Measurements from ENCODE around the gene PIBF1.
"Not testable (repeated sequence)": the region's sequence is repeated elsewhere in the genome, so short reads cannot be mapped to it uniquely, and the experiment has no call there.

Gene PIBF1

GRCh38 chr13:72932250-72932649 lies 150.3 kb downstream of the PIBF1 start:
- no peak for DNase-seq

- not testable (repeated sequence) for DNase-seq
These were observed 164.3 kb downstream of the PIBF1 start for GRCh38 chr13:72946267-72946666.

GRCh38 chr13:72952529-72953141 lies 170.7 kb downstream of the PIBF1 start:
- no peak for DNase-seq

- DNase-seq, result peak; percentile 49
These were observed 171.5 kb downstream of the PIBF1 start for GRCh38 chr13:72953391-72953965.

- no peak for DNase-seq
These were observed 177.7 kb downstream of the PIBF1 start for GRCh38 chr13:72959643-72960042.

GRCh38 chr13:72960114-72960513 lies 178.2 kb downstream of the PIBF1 start:
- DNase-seq, result no peak

GRCh38 chr13:72960541-72960940 lies 178.6 kb downstream of the PIBF1 start:
- DNase-seq, result no peak

GRCh38 chr13:72963762-72964161 lies 181.8 kb downstream of the PIBF1 start:
- DNase-seq, result no peak

GRCh38 chr13:72970301-72970880 lies 188.5 kb downstream of the PIBF1 start:
- DNase-seq, result no peak

GRCh38 chr13:72970956-72971355 lies 189.0 kb downstream of the PIBF1 start:
- no peak for DNase-seq

- no peak for DNase-seq
These were observed 191.3 kb downstream of the PIBF1 start for GRCh38 chr13:72973234-72973633.

GRCh38 chr13:72983085-72983768 lies 201.3 kb downstream of the PIBF1 start:
- no peak for DNase-seq

GRCh38 chr13:72985610-72986009 lies 203.7 kb downstream of the PIBF1 start:
- DNase-seq, result no peak

GRCh38 chr13:72986197-72986596 lies 204.3 kb downstream of the PIBF1 start:
- DNase-seq, result no peak

GRCh38 chr13:72990953-72991352 lies 209.0 kb downstream of the PIBF1 start:
- DNase-seq, result no peak

GRCh38 chr13:72998012-72998411 lies 216.1 kb downstream of the PIBF1 start:
- no peak for DNase-seq

- DNase-seq, result no peak
These were observed 218.2 kb downstream of the PIBF1 start for GRCh38 chr13:73000027-73000674.

GRCh38 chr13:73001971-73002370 lies 220.0 kb downstream of the PIBF1 start:
- DNase-seq, result no peak

- DNase-seq, result no peak
These were observed 229.8 kb downstream of the PIBF1 start for GRCh38 chr13:73011751-73012150.

GRCh38 chr13:73015805-73016204 lies 233.9 kb downstream of the PIBF1 start:
- no peak for DNase-seq

- no peak for DNase-seq
These were observed 236.4 kb downstream of the PIBF1 start for GRCh38 chr13:73018336-73018735.

GRCh38 chr13:73025217-73026012 lies 243.5 kb downstream of the PIBF1 start:
- DNase-seq, result no peak

GRCh38 chr13:73034901-73035300 lies 253.0 kb downstream of the PIBF1 start:
- DNase-seq, result no peak

Data from NCI-H2171 treated with DMSO at 0.1 percent for 48 hours (cell line).